ENCODE data around the gene CDC14B.

- TF ChIP-seq CTCF (conservative IDR thresholded peaks at IDR 0.05; ENCODE audit: low read depth, low read length) (no peak), CEBPB (IDR thresholded peaks at IDR 0.05; ENCODE audit: low read depth, low read length) (no peak), POLR2A (IDR thresholded peaks at IDR 0.05; ENCODE audit: low read depth, low read length) (no peak), SMC3 (IDR thresholded peaks at IDR 0.05; ENCODE audit: low read depth, low read length) (no peak), MAZ (IDR thresholded peaks at IDR 0.05; ENCODE audit: borderline replicate concordance, low read depth, low read length) (no peak), CHD1 (IDR thresholded peaks at IDR 0.05; ENCODE audit: low read depth, low read length) (no peak), RAD21 (IDR thresholded peaks at IDR 0.05; ENCODE audit: low read length) (no peak), MAFK (IDR thresholded peaks at IDR 0.05; ENCODE audit: low read depth, low read length) (no peak), USF2 (IDR thresholded peaks at IDR 0.05; ENCODE audit: low read depth, low read length) (no peak), RFX5 (IDR thresholded peaks at IDR 0.05; ENCODE audit: low read depth, low read length) (no peak), NFE2L2 (IDR thresholded peaks at IDR 0.05; ENCODE audit: low read depth, low read length) (no peak), FOS (IDR thresholded peaks at IDR 0.05; ENCODE audit: low read depth, low read length) (no peak)
Observed at GRCh38 chr9:96467784-96468183, 151.9 kb downstream of the CDC14B start.

Measured in IMR-90 (cell line).